GM23338 (cell line): ENCODE data around the gene TMEM87B. TPM values are rescaled to one million over a fixed set of nuclear protein-coding genes. Genes with fewer than 3 reads are reported as not detected.

ENCODE experiments used
- ATAC-seq: fragments of 200-7000 bp; cut with Tn5 transposase; 3 replicates; pipeline ENCODE4 v1.9.1; 2020
- DNase-seq: peaks from one replicate; pipeline ENCODE4 v3.0.0-alpha.2; 2015; ENCODE audit warnings: low spot score
- H2AFZ ChIP-seq: fragments of 200-600 bp; sonication (generic); 2 replicates; pipeline ENCODE4 v1.8.0; 2016; ENCODE audit warnings: antibody characterized with exemption, mild to moderate bottlenecking, moderate library complexity
- H3F3A ChIP-seq: fragments of 200-600 bp; sonication (generic); replicated peaks from 2 replicates; pipeline ENCODE4 v1.8.0; 2017; ENCODE audit warnings: antibody characterized with exemption, mixed run types, low read depth
- H3K27ac ChIP-seq: fragments of 200-600 bp; sonication (generic); 2 replicates; pipeline ENCODE4 v1.6.1; 2016; ENCODE audit warnings: low read depth
- H3K27me3 ChIP-seq: fragments of 200-600 bp; sonication (generic); 2 replicates; pipeline ENCODE4 v1.8.0; 2016; ENCODE audit warnings: mild to moderate bottlenecking, mixed run types, moderate library complexity; ENCODE audit not compliant: insufficient read depth
- H3K36me3 ChIP-seq: fragments of 200-600 bp; sonication (generic); 2 replicates; pipeline ENCODE4 v1.8.0; 2016; ENCODE audit warnings: mild to moderate bottlenecking; ENCODE audit not compliant: insufficient read depth
- H3K4me1 ChIP-seq: fragments of 200-600 bp; sonication (generic); 2 replicates; pipeline ENCODE4 v1.8.0; 2016; ENCODE audit warnings: mild to moderate bottlenecking, moderate library complexity; ENCODE audit not compliant: insufficient read depth
- H3K4me2 ChIP-seq: fragments of 200-600 bp; sonication (generic); 2 replicates; pipeline ENCODE4 v1.7.1; 2017; ENCODE audit warnings: mixed run types
- H3K4me3 ChIP-seq: fragments of 200-600 bp; sonication (generic); 2 replicates; pipeline ENCODE4 v1.6.1; 2016; ENCODE audit warnings: mixed run types
- H3K79me2 ChIP-seq: fragments of 200-600 bp; sonication (generic); replicated peaks from 2 replicates; pipeline ENCODE4 v1.8.0; 2017; ENCODE audit warnings: mild to moderate bottlenecking; ENCODE audit not compliant: insufficient read depth
- H3K9me2 ChIP-seq: fragments of 200-600 bp; sonication (generic); 2 replicates; pipeline ENCODE4 v1.8.0; 2017; ENCODE audit not compliant: insufficient read depth
- H4K20me1 ChIP-seq: fragments of 200-600 bp; sonication (generic); replicated peaks from 2 replicates; pipeline ENCODE4 v1.8.0; 2017; ENCODE audit warnings: mild to moderate bottlenecking; ENCODE audit not compliant: insufficient read depth
- H3K27ac Mint-ChIP-seq: 2 replicates; pipeline ENCODE4 v1.8.0; 2020; ENCODE audit warnings: inconsistent platforms, mild to moderate bottlenecking, moderate library complexity, mixed read lengths
- H3K27me3 Mint-ChIP-seq: 3 replicates; pipeline ENCODE4 v1.8.0; 2022; ENCODE audit warnings: low read depth, mild to moderate bottlenecking, moderate library complexity, mixed read lengths, inconsistent platforms; ENCODE audit not compliant: insufficient read depth, poor library complexity
- H3K36me3 Mint-ChIP-seq: 3 replicates; pipeline ENCODE4 v1.8.0; 2021; ENCODE audit warnings: low read depth, mild to moderate bottlenecking, inconsistent platforms, moderate library complexity, mixed read lengths
- H3K4me1 Mint-ChIP-seq: 3 replicates; pipeline ENCODE4 v1.8.0; 2020; ENCODE audit warnings: mild to moderate bottlenecking, inconsistent platforms, mixed read lengths
- H3K4me3 Mint-ChIP-seq: 3 replicates; pipeline ENCODE4 v1.8.0; 2021; ENCODE audit warnings: moderate library complexity, mild to moderate bottlenecking, inconsistent platforms, mixed read lengths
- H3K9me3 Mint-ChIP-seq: 3 replicates; pipeline ENCODE4 v1.8.0; 2020; ENCODE audit warnings: moderate library complexity, mild to moderate bottlenecking, inconsistent platforms, mixed read lengths
- CREB1 ChIP-seq: fragments of 250-450 bp; sonication (Bioruptor Pico); IDR thresholded peaks from 2 replicates; pipeline ENCODE4 v1.5.0; 2020; ENCODE audit warnings: low read depth, mild to moderate bottlenecking, moderate library complexity
- CTCF ChIP-seq, 2 experiments: fragments of 200-600 bp in 1 of 2; sonication (generic) in 1 of 2; conservative IDR thresholded peaks; 2 replicates each; pipeline versions ENCODE4 v1.5.1 to v1.6.1; 2016 to 2017; ENCODE audit warnings: antibody characterized with exemption in 2 of 2, low read depth in 2 of 2, mild to moderate bottlenecking in 2 of 2, moderate library complexity in 1 of 2
- ETS1 ChIP-seq: IDR thresholded peaks from 2 replicates; pipeline ENCODE4 v1.6.1; 2016; ENCODE audit warnings: antibody characterized with exemption
- EZH2 ChIP-seq: fragments of 200-600 bp; sonication (generic); IDR thresholded peaks from one replicate; pipeline ENCODE4 v1.8.0; 2017; ENCODE audit warnings: antibody characterized with exemption, mild to moderate bottlenecking, low read depth; ENCODE audit not compliant: unreplicated experiment
- EZH2phosphoT487 ChIP-seq: fragments of 200-600 bp; sonication (generic); IDR thresholded peaks from one replicate; pipeline ENCODE4 v1.8.1; 2018; ENCODE audit warnings: antibody characterized with exemption; ENCODE audit not compliant: unreplicated experiment
- JUNB ChIP-seq: IDR thresholded peaks from one replicate; pipeline ENCODE4 v1.6.1; 2016; ENCODE audit warnings: antibody characterized with exemption; ENCODE audit not compliant: unreplicated experiment
- NANOG ChIP-seq: IDR thresholded peaks from 2 replicates; pipeline ENCODE4 v1.6.1; 2016; ENCODE audit warnings: antibody characterized with exemption, borderline replicate concordance
- POLR2AphosphoS5 ChIP-seq: IDR thresholded peaks from 2 replicates; pipeline ENCODE4 v1.6.1; 2016; ENCODE audit warnings: antibody characterized with exemption, low read depth
- REST ChIP-seq: IDR thresholded peaks from one replicate; pipeline ENCODE4 v1.6.1; 2018; ENCODE audit warnings: antibody characterized with exemption; ENCODE audit not compliant: unreplicated experiment
- STAT1 ChIP-seq: IDR thresholded peaks from one replicate; pipeline ENCODE4 v1.6.1; 2016; ENCODE audit warnings: antibody characterized with exemption; ENCODE audit not compliant: unreplicated experiment
- ZNF114 ChIP-seq: fragments of 250-450 bp; sonication (Bioruptor Pico); IDR thresholded peaks from 2 replicates; pipeline ENCODE4 v1.5.0; 2020; ENCODE audit warnings: mild to moderate bottlenecking, moderate library complexity
- ZNF331 ChIP-seq: fragments of 250-450 bp; sonication (Bioruptor Pico); IDR thresholded peaks from 2 replicates; pipeline ENCODE4 v1.5.0; 2020; ENCODE audit warnings: low read depth, mild to moderate bottlenecking, moderate library complexity
- ZNF462 ChIP-seq: fragments of 250-450 bp; sonication (Bioruptor Pico); IDR thresholded peaks from 2 replicates; pipeline ENCODE4 v1.5.0; 2020; ENCODE audit warnings: mild to moderate bottlenecking, moderate library complexity
- polyA plus RNA-seq: library from polyadenylated mRNA; unstranded; fragments of >200 nt; fragmentation: Nextera tagmentation; extraction: Ambion mirVana; gene quantifications from 2 replicates; pipeline ENCODE4 v1.2.1, GENCODE V29; 2016
- total RNA-seq: library from RNA; depleted of rRNA; stranded (reverse); fragments of >200 nt; shearing (Covaris generic); gene quantifications from 2 replicates; pipeline ENCODE4 v1.2.3, GENCODE V29; 2014

TMEM87B gene
- total and polyA plus RNA-seq, 2 experiments from 2014 or later, result 7.0 to 15.4 TPM

DNA sequence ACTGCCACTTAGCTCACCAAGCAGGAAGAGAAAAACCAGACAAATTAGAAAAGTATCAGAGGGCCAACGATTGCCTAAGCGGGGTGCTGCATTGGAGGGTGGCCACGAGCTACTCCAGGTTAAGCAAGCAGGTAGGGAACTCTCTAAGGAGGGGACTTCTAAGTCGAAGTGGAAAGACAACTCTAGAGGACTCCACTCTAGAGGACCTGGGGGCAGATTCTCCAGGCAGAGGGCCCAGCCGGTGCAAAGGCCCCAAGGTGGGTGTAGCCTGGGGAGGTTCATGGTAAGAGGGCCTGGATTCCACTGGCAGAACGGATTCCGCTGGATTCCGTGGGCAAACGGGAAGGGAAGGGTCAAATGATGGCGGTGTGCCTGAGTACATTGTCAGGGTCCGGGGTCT is 95.8 kb downstream of the TMEM87B start:
- Histone ChIP-seq H3K9me2 (0 out of 2 replicates have a peak, but pooled peaks cover 3% of the 10 kb centered on the region), H3F3A (no peaks in the 10 kb centered on the region), H2AFZ (no peak overlapping the region), H3K79me2 (no peaks in the 10 kb centered on the region), H3K4me1 (no peaks in the 10 kb centered on the region), H3K36me3 (no peaks in the 10 kb centered on the region), H4K20me1 (no peaks in the 10 kb centered on the region), H3K4me3 (no peak overlapping the region), H3K4me2 (no peak overlapping the region), H3K27me3 (no peaks in the 10 kb centered on the region), H3K27ac (no peak overlapping the region)
- Mint-ChIP-seq H3K4me1 (peaks cover 20% of the 10 kb centered on the region), H3K36me3 (no peaks in the 10 kb centered on the region), H3K27ac (no peak overlapping the region), H3K9me3 (no peaks in the 10 kb centered on the region), H3K27me3 (peaks cover 5% of the 10 kb centered on the region), H3K4me3 (no peak overlapping the region)
- no peak for DNase-seq
- ATAC-seq, result no peak
- TF ChIP-seq POLR2AphosphoS5, result no peak
- TF ChIP-seq CTCF (conservative IDR thresholded peaks at IDR 0.05; ENCODE audit: low read depth in 2 of 2), result no peak
- TF ChIP-seq ZNF462, result no peak
- TF ChIP-seq EZH2phosphoT487, result no peak
- TF ChIP-seq ZNF114 (CRISPR knock-in tag), result no peak
- TF ChIP-seq REST, result no peak
- TF ChIP-seq STAT1, result no peak
- no peak for TF ChIP-seq EZH2
- no peak for TF ChIP-seq NANOG
- TF ChIP-seq JUNB, result no peak
- TF ChIP-seq ETS1, result no peak
- TF ChIP-seq CREB1 (CRISPR knock-in tag), result no peak
- no peak for TF ChIP-seq ZNF331 (CRISPR knock-in tag)
